Mononuclear cell (primary cell): Measurements from ENCODE around the gene SIGLEC1. TPM values are rescaled to one million over a fixed set of nuclear protein-coding genes. Genes with fewer than 3 reads are reported as not detected.

Experiments used
- H3K27me3 ChIP-seq: 2 replicates; pipeline ENCODE4 v1.6.0; 2011; ENCODE audit warnings: low read length, control low read depth; ENCODE audit not compliant: insufficient read depth
- H3K4me1 ChIP-seq: 2 replicates; pipeline ENCODE4 v1.5.1; 2011; ENCODE audit warnings: mild to moderate bottlenecking, low read length, control low read depth; ENCODE audit not compliant: insufficient read depth
- H3K4me3 ChIP-seq: 2 replicates; pipeline ENCODE4 v1.5.1; 2011; ENCODE audit warnings: mild to moderate bottlenecking, low read length, moderate library complexity
- H3K9me3 ChIP-seq: 2 replicates; pipeline ENCODE4 v1.5.1; 2011; ENCODE audit warnings: low read depth, mild to moderate bottlenecking, control low read depth, low read length
- total RNA-seq: library from RNA; depleted of rRNA; stranded (reverse); fragments of >200 nt; gene quantifications from one replicate; pipeline ENCODE4 v1.2.3, GENCODE V29; 2012

The SIGLEC1 gene
- total RNA-seq, 1 donor, result 0.73 TPM

- H3K4me1 ChIP-seq, result no peaks in the 10 kb centered on the region
- H3K27me3 ChIP-seq, result peaks cover 28% of the 10 kb centered on the region
- H3K9me3 ChIP-seq, result no peaks in the 10 kb centered on the region
- no peak overlapping the region for H3K4me3 ChIP-seq
These were observed 37.2 kb downstream of the SIGLEC1 start for GRCh38 chr20:3674995-3675900.

- Histone ChIP-seq H3K4me1 (no peaks in the 10 kb centered on the region), H3K4me3 (no peak overlapping the region), H3K27me3 (peaks cover 28% of the 10 kb centered on the region), H3K9me3 (no peaks in the 10 kb centered on the region)
These were observed 38.0 kb downstream of the SIGLEC1 start for GRCh38 chr20:3674447-3674846.

GRCh38 chr20:3673221-3674070 is 39.0 kb downstream of the SIGLEC1 start:
- Histone ChIP-seq H3K4me3 (no peak overlapping the region), H3K4me1 (no peaks in the 10 kb centered on the region), H3K27me3 (peaks cover 28% of the 10 kb centered on the region), H3K9me3 (no peaks in the 10 kb centered on the region)

- Histone ChIP-seq H3K9me3 (no peaks in the 10 kb centered on the region), H3K27me3 (peaks cover 28% of the 10 kb centered on the region)
These were observed 39.7 kb downstream of the SIGLEC1 start for GRCh38 chr20:3672547-3673171.

GRCh38 chr20:3671986-3672546 is 40.3 kb downstream of the SIGLEC1 start:
- no peaks in the 10 kb centered on the region for H3K9me3 ChIP-seq
- no peaks in the 10 kb centered on the region for H3K4me1 ChIP-seq
- H3K4me3 ChIP-seq, result no peak overlapping the region
- H3K27me3 ChIP-seq, result peaks cover 28% of the 10 kb centered on the region

More at GRCh38 chr20:3672547-3673171, 39.7 kb downstream of the SIGLEC1 start:
- H3K4me1 ChIP-seq, result no peaks in the 10 kb centered on the region
- H3K4me3 ChIP-seq, result no peak overlapping the region

DNA sequence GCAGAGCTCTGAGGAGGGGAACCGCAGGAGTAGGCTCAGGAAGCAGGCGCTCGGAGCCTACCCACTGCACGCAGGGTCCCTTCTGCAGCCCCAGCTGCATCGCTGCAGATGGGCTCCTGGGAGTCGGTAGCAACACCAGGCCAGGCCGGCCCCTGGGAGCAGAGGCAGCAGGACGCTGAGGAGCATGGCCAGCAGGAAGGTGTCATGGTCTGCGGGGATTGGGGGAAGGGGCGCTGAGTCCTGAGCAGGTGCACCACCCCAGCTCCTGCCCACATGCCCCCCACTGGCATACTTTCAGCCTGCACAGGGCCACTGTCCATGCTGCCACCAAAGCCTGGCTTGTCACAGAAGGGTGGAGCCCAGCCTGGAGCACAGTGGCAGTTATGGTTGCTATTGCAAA is 41.5 kb downstream of the SIGLEC1 start:
- Histone ChIP-seq H3K4me1 (peaks cover 4% of the 10 kb centered on the region), H3K9me3 (no peaks in the 10 kb centered on the region), H3K27me3 (peaks cover 28% of the 10 kb centered on the region), H3K4me3 (no peak overlapping the region)

DNA sequence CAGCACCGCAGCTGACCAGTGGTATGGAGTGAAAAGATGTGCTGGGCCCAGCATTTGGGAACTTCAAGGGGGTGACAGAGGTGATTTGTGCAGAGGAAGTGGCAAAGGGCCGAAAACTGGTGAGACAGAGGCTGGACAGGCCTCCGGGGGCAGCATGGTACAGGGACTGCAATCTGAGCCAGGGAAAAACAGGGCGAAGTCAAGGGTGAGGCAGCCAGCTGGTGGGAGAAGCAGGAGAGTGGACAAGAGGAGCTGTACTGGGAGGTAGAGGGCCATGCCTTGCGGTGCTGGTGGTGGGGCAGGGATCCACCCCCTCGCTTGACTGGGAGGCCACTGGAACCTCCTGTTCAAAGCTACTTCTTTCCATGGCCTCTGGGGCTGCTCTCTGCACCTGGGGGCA is 41.9 kb downstream of the SIGLEC1 start:
- Histone ChIP-seq H3K9me3 (no peaks in the 10 kb centered on the region), H3K27me3 (peaks cover 28% of the 10 kb centered on the region), H3K4me3 (no peak overlapping the region), H3K4me1 (peaks cover 6% of the 10 kb centered on the region)

GRCh38 chr20:3669710-3670367 is 42.6 kb downstream of the SIGLEC1 start:
- peaks cover 6% of the 10 kb centered on the region for H3K4me1 ChIP-seq
- peaks cover 24% of the 10 kb centered on the region for H3K27me3 ChIP-seq
- no peak overlapping the region for H3K4me3 ChIP-seq
- no peaks in the 10 kb centered on the region for H3K9me3 ChIP-seq

- peaks cover 15% of the 10 kb centered on the region for H3K27me3 ChIP-seq
- H3K4me1 ChIP-seq, result peaks cover 6% of the 10 kb centered on the region
- no peaks in the 10 kb centered on the region for H3K9me3 ChIP-seq
- no peak overlapping the region for H3K4me3 ChIP-seq
These were observed 44.9 kb downstream of the SIGLEC1 start for GRCh38 chr20:3667434-3668037.

DNA sequence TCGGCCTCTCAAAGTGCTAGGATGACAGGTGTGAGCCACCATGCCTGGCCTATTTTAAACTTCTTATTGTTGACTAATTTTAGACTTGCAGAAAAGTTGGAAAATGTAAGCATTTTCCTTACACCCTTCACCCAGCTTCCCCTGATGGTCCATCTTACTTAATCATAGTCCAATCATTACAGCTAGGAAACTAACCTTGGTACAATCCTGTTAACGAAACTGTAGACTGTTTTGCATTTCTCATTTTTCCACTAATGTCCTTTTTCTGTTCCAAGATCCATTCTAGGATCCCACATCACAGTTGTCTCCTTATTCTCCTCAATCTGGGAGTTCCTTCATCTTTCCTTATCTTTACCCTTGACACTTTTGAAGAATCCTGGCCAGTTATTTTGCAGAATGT is 48.5 kb downstream of the SIGLEC1 start:
- no peaks in the 10 kb centered on the region for H3K9me3 ChIP-seq
- no peak overlapping the region for H3K4me3 ChIP-seq
- H3K27me3 ChIP-seq, result peaks cover 18% of the 10 kb centered on the region
- peaks cover 6% of the 10 kb centered on the region for H3K4me1 ChIP-seq

- Histone ChIP-seq H3K9me3 (no peaks in the 10 kb centered on the region), H3K4me3 (no peak within 1 kb of the TSS), H3K4me1 (peaks cover 6% of the 10 kb centered on the region), H3K27me3 (peaks cover 18% of the 10 kb centered on the region)
These were observed 49.2 kb downstream of the SIGLEC1 start, which contains the start of gene GFRA4 for GRCh38 chr20:3663031-3663701. Gene GFRA4, minus strand, starts transcription at chr20:3663399. Its CDS starts 0 bp downstream, at chr20:3663399.
